ENCODE data around the gene SFT2D2.

Gene SFT2D2

GRCh38 chr1:168210312-168210711, 15.5 kb upstream of the SFT2D2 start:
- TF ChIP-seq, protein P1, sequence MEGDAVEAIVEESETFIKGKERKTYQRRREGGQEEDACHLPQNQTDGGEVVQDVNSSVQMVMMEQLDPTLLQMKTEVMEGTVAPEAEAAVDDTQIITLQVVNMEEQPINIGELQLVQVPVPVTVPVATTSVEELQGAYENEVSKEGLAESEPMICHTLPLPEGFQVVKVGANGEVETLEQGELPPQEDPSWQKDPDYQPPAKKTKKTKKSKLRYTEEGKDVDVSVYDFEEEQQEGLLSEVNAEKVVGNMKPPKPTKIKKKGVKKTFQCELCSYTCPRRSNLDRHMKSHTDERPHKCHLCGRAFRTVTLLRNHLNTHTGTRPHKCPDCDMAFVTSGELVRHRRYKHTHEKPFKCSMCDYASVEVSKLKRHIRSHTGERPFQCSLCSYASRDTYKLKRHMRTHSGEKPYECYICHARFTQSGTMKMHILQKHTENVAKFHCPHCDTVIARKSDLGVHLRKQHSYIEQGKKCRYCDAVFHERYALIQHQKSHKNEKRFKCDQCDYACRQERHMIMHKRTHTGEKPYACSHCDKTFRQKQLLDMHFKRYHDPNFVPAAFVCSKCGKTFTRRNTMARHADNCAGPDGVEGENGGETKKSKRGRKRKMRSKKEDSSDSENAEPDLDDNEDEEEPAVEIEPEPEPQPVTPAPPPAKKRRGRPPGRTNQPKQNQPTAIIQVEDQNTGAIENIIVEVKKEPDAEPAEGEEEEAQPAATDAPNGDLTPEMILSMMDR (IDR thresholded peaks at IDR 0.05; ENCODE audit: low read length, missing control alignments): no peak
- no peak overlapping the region for H3K4me3 ChIP-seq (replicated peaks; ENCODE audit: low read depth, low read length)
- no peak for DNase-seq (ENCODE audit: low read depth)

DNA sequence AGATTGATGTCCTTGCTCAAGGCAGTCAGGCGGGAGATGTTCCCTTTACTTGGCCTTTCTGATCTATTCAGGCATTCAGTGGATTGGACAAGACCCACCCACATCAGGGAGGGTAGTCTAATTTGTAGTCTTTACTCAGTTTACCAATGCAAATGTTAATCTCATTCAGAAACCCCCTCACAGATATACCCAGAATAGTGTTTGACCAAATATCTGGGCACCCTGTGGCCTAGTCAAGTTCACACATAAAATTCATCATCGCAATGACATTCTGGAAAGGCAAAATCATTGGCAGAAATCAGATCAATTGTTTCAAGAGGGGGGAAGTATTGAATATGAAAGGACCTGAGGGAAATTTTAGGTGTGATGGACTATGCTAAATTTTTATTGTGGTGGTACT, 12.5 kb upstream of the SFT2D2 start:
- no peak overlapping the region for H3K4me3 ChIP-seq (replicated peaks; ENCODE audit: low read depth, low read length)
- TF ChIP-seq, protein P1 (IDR thresholded peaks at IDR 0.05; ENCODE audit: low read length, missing control alignments): no peak
- no peak for DNase-seq (ENCODE audit: low read depth)

- H3K4me3 ChIP-seq (replicated peaks; ENCODE audit: low read depth, low read length): no peak overlapping the region
- DNase-seq (ENCODE audit: low read depth): no peak
- TF ChIP-seq, protein P1 (IDR thresholded peaks at IDR 0.05; ENCODE audit: low read length, missing control alignments): no peak
These were observed 9.6 kb upstream of the SFT2D2 start for GRCh38 chr1:168216171-168216570.

DNA sequence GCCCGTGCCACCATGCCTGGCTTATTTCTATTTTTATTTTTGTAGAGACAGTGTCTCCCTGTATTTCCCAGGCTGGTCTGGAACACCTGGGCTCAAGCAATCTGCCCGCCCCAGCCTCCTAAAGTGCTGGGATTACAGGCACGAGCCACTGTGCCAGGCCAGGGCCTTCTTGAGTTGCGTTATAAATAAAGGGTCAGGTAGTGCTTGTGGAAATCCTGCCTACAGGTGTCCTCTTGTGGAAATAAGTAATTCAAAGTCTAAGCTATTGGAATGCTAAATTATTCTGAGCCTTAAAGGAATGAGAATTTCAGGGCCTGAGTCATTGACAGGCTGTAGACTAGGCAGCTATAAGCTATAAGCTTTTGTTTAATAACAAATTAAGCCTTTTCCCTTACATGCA, 8.1 kb upstream of the SFT2D2 start:
- H3K4me3 ChIP-seq (replicated peaks; ENCODE audit: low read depth, low read length): no peak overlapping the region
- TF ChIP-seq, protein P1 (IDR thresholded peaks at IDR 0.05; ENCODE audit: low read length, missing control alignments): no peak
- no peak for DNase-seq (ENCODE audit: low read depth)

DNA sequence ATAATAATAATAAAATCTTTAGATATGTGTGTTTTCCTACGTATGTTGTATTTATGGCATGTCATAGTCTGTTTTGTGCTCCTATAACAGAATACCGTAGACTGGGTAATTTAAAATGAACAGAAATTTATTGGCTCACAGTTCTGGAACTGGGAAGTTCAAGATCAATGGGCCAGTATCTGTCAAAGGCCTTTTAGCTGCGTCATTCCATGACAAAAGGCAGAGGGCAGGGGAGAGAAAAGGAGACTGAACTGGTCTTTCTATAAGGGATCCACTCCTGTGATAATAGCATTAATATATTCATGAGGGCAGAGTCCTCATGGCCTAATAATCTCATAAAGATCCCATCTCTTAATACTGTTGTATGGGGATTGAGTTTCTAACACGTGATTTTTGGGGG, 7.1 kb upstream of the SFT2D2 start:
- TF ChIP-seq, protein P1 (IDR thresholded peaks at IDR 0.05; ENCODE audit: low read length, missing control alignments): no peak
- H3K4me3 ChIP-seq (replicated peaks; ENCODE audit: low read depth, low read length): no peak overlapping the region
- DNase-seq (ENCODE audit: low read depth): no peak

GRCh38 chr1:168220470-168220871, 5.3 kb upstream of the SFT2D2 start:
- TF ChIP-seq, protein P1 (IDR thresholded peaks at IDR 0.05; ENCODE audit: low read length, missing control alignments): no peak

DNA sequence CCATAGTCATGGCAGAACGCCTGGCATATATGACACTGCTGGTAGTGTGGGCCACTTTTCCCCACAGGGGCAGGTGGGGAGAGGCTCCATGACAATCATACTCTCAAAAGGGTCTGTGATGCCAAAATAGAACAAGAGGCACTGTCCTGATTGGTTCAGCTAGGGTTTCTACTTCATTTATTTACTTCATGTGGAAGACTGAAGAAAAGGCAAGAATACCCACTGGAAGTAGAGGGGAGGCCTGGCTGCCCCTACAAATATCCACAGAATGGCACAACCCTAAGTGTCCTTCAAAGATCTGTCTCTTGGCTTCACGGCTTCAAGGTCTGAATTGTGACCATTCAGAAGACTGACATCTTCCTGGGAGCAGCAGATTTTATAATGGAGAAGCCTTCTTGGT, 4.5 kb upstream of the SFT2D2 start:
- no peak for DNase-seq (ENCODE audit: low read depth)
- no peak overlapping the region for H3K4me3 ChIP-seq (replicated peaks; ENCODE audit: low read depth, low read length)
- TF ChIP-seq, protein P1 (IDR thresholded peaks at IDR 0.05; ENCODE audit: low read length, missing control alignments): no peak

More at GRCh38 chr1:168220470-168220871, 5.3 kb upstream of the SFT2D2 start:
- no peak for DNase-seq (ENCODE audit: low read depth)
- no peak overlapping the region for H3K4me3 ChIP-seq (replicated peaks; ENCODE audit: low read depth, low read length)

Measured in fibroblast of pulmonary artery (primary cell).